ENCODE measurements around the gene ZFPM1. TPM values are rescaled to one million over a fixed set of nuclear protein-coding genes. Genes with fewer than 3 reads are reported as not detected.

The ZFPM1 gene
- total RNA-seq, 1 experiment from 2014 or later = 14.6 TPM

GRCh38 chr16:88476203-88476602, 23.1 kb downstream of the ZFPM1 start:
- RAD21 ChIA-PET (ENCODE audit: low non-redundant PET in 1 of 2, low total read pairs in 2 of 2, uncharacterized antibody in 2 of 2, unreplicated experiment in 2 of 2) = no interaction called here
- Histone ChIP-seq H3K36me3 (ENCODE audit: control insufficient read depth in 1 of 2, insufficient read depth in 2 of 2, low read length in 2 of 2) (no peaks in the 10 kb centered on the region), H2AFZ (ENCODE audit: low read depth, low read length, poor library complexity, severe bottlenecking) (no peak overlapping the region), H3K4me3 (replicated peaks in 1 of 2; ENCODE audit: low read depth in 1 of 2, low read length in 2 of 2) (no peak overlapping the region), H3K9me3 (ENCODE audit: control insufficient read depth in 1 of 2, insufficient read depth in 1 of 2, low read depth in 1 of 2, low read length in 2 of 2) (no peaks in the 10 kb centered on the region), H3K9me2 (ENCODE audit: insufficient read depth) (no peaks in the 10 kb centered on the region), H3K9ac (ENCODE audit: low read length) (no peak overlapping the region), H3K27ac (ENCODE audit: low read depth, low read length) (no peak overlapping the region), H3K79me2 (ENCODE audit: insufficient read depth, low read length) (peaks cover 7% of the 10 kb centered on the region; the same call in 1 of the 2 replicates), H3K4me1 (ENCODE audit: control insufficient read depth in 1 of 2, insufficient read depth in 2 of 2, low read length in 2 of 2) (no peaks in the 10 kb centered on the region), H3K4me2 (ENCODE audit: low read length) (no peak overlapping the region), H4K20me1 (ENCODE audit: insufficient read depth) (no peaks in the 10 kb centered on the region), H3K27me3 (ENCODE audit: insufficient read depth, low read length) (no peaks in the 10 kb centered on the region)
- no peak for DNase-seq (ENCODE audit: low read depth, low spot score)
- ATAC-seq = no peak
- TF ChIP-seq JUND (IDR thresholded peaks at IDR 0.05) (no peak), YY1 (IDR thresholded peaks at IDR 0.05; ENCODE audit: extremely low read depth, insufficient replicate concordance, low read depth, low read length) (no peak), SIN3A (IDR thresholded peaks at IDR 0.05; ENCODE audit: low read depth) (no peak), SRF (IDR thresholded peaks at IDR 0.05; ENCODE audit: low read depth) (no peak), ELF1 (IDR thresholded peaks at IDR 0.05; ENCODE audit: borderline replicate concordance, low read depth) (no peak), POLR2AphosphoS5 (IDR thresholded peaks at IDR 0.05; ENCODE audit: low read depth, low read length) (no peak), ZNF274 (IDR thresholded peaks at IDR 0.05; ENCODE audit: low read depth, low read length) (no peak), ATF3 (IDR thresholded peaks at IDR 0.05) (no peak), CEBPB (IDR thresholded peaks at IDR 0.05; ENCODE audit: low read depth) (no peak), CTCF (IDR thresholded peaks at IDR 0.05 in 2 of 3, conservative IDR thresholded peaks at IDR 0.05 in 1 of 3; ENCODE audit: borderline replicate concordance in 1 of 3, insufficient read depth in 1 of 3, low read depth in 2 of 3, low read length in 2 of 3) (no peak), EZH2 (IDR thresholded peaks at IDR 0.05) (no peak), SP1 (IDR thresholded peaks at IDR 0.05; ENCODE audit: low read depth) (no peak), REST (IDR thresholded peaks at IDR 0.05; ENCODE audit: low read depth) (no peak), POLR2A (IDR thresholded peaks at IDR 0.05; ENCODE audit: borderline replicate concordance, extremely low read depth, insufficient read depth, insufficient read length) (no peak), ZBTB33 (IDR thresholded peaks at IDR 0.05; ENCODE audit: extremely low read depth, insufficient replicate concordance, low read length) (no peak), CBX3 (IDR thresholded peaks at IDR 0.05; ENCODE audit: low read depth) (no peak), RAD21 (IDR thresholded peaks at IDR 0.05; ENCODE audit: low read depth) (no peak)
- CTCF ChIA-PET = no interaction called here
- POLR2A ChIA-PET = no interaction called here
- intact Hi-C loops (cut with micrococcal nuclease) = no loop called here
- no TSS peak for BruUV-seq (replicated peaks)

All from HCT116 (cell line).